GOT3 (cell line): ENCODE data around the gene CLEC4C.
"Not testable (repeated sequence)": the region's sequence is repeated elsewhere in the genome, so short reads cannot be mapped to it uniquely, and the experiment has no call there.

ENCODE experiments used
- DNase-seq: peaks from one replicate; lab custom pipeline; 2025; ENCODE audit warnings: mixed read lengths; lab: John Stamatoyannopoulos, UW

The CLEC4C gene

GRCh38 chr12:7747246-7747645, at the start of gene CLEC4C:
Gene CLEC4C, minus strand, starts transcription at chr12:7747375. Its CDS starts 27 bp downstream, at chr12:7747348.
- no peak for DNase-seq

- DNase-seq = no peak
These were observed 46.0 kb upstream of the CLEC4C start for GRCh38 chr12:7793211-7793610.

- DNase-seq = not testable (repeated sequence)
These were observed 41.8 kb upstream of the CLEC4C start, which contains the start of gene NANOG for GRCh38 chr12:7788884-7789528. Gene NANOG, plus strand, starts transcription at chr12:7789402. Its CDS starts 213 bp downstream, at chr12:7789615.

GRCh38 chr12:7788294-7788660, 41.1 kb upstream of the CLEC4C start:
- no peak for DNase-seq

- no peak for DNase-seq
These were observed 40.6 kb upstream of the CLEC4C start for GRCh38 chr12:7787574-7788293.

- no peak for DNase-seq
These were observed 37.5 kb upstream of the CLEC4C start for GRCh38 chr12:7784701-7785100.

- not testable (repeated sequence) for DNase-seq
These were observed 36.3 kb upstream of the CLEC4C start for GRCh38 chr12:7783433-7783832.

GRCh38 chr12:7782055-7782454, 34.9 kb upstream of the CLEC4C start:
- no peak for DNase-seq

GRCh38 chr12:7781274-7781673, 34.1 kb upstream of the CLEC4C start:
- DNase-seq = no peak

- DNase-seq = no peak
These were observed 22.8 kb upstream of the CLEC4C start for GRCh38 chr12:7769999-7770398.

- no peak for DNase-seq
These were observed 11.6 kb upstream of the CLEC4C start for GRCh38 chr12:7758766-7759140.

- DNase-seq = no peak
These were observed 9.8 kb upstream of the CLEC4C start for GRCh38 chr12:7756993-7757392.

- DNase-seq = not testable (repeated sequence)
These were observed 8.5 kb upstream of the CLEC4C start for GRCh38 chr12:7755668-7756067.

GRCh38 chr12:7751941-7752922, 5.1 kb upstream of the CLEC4C start:
- DNase-seq = not testable (repeated sequence)

GRCh38 chr12:7751394-7751793, 4.2 kb upstream of the CLEC4C start:
- DNase-seq = no peak

- no peak for DNase-seq
These were observed 3.2 kb upstream of the CLEC4C start for GRCh38 chr12:7750350-7750749.

- no peak for DNase-seq
These were observed 2.3 kb upstream of the CLEC4C start for GRCh38 chr12:7749442-7749841.

- no peak for DNase-seq
These were observed 1.7 kb upstream of the CLEC4C start for GRCh38 chr12:7748852-7749251.

GRCh38 chr12:7732993-7733392, 14.2 kb downstream of the CLEC4C start:
- no peak for DNase-seq

- DNase-seq = no peak
These were observed 15.7 kb downstream of the CLEC4C start for GRCh38 chr12:7731486-7731885.

GRCh38 chr12:7730984-7731383, 16.2 kb downstream of the CLEC4C start:
- DNase-seq = not testable (repeated sequence)

GRCh38 chr12:7729746-7730145, 17.4 kb downstream of the CLEC4C start:
- DNase-seq = no peak
